K562 (cell line): ENCODE results near the gene PIP4K2C. TPM values are rescaled to one million over a fixed set of nuclear protein-coding genes. Genes with fewer than 3 reads are reported as not detected.

ENCODE experiments used
- ATAC-seq: fragments of 200-7000 bp; cut with Tn5 transposase; 3 replicates; pipeline ENCODE4 v1.9.1; 2020; ENCODE audit warnings: moderate library complexity
- BruUV-seq: library from RNA; stranded (reverse); fragments of 400-500 nt; replicated peaks from 2 replicates; lab custom pipeline; 2021; lab: Mats Ljungman, UMichigan
- CTCF ChIA-PET: fragments of 300-600 bp; formaldehyde crosslinking; extraction: SDS; loops from one replicate; lab custom pipeline; 2021; ENCODE audit warnings: low intra/inter-chr PET ratio; lab: Yijun Ruan, JAX
- POLR2A ChIA-PET: fragments of 300-600, 350-650 bp; sonication (Branson Sonifier 250); formaldehyde crosslinking; extraction: SDS; loops from one replicate; lab custom pipeline; 2021; ENCODE audit warnings: antibody characterized with exemption, inconsistent platforms; lab: Yijun Ruan, JAX
- DNase-seq, 4 experiments: peaks; one replicate each; pipeline versions ENCODE4 v3.0.0 to v3.0.0-alpha.2; 2011 to 2018; ENCODE audit warnings: low spot score in 3 of 4, mixed read lengths in 3 of 4; ENCODE audit errors: extremely low read depth in 1 of 4
- FAIRE-seq: peaks from 2 replicates; lab custom pipeline; 2011; peaks lifted over from hg19 to GRCh38; lab: Jason Lieb, UNC
- H2AFZ ChIP-seq: 2 replicates; pipeline ENCODE4 v1.6.0; 2011; ENCODE audit warnings: low read depth, low read length, control low read depth, inconsistent platforms
- H3K27ac ChIP-seq: fragments of 200-600 bp; 3 replicates; pipeline ENCODE4 v1.8.0; 2011; ENCODE audit warnings: low read depth, mild to moderate bottlenecking, control low read depth, inconsistent platforms, low read length, moderate library complexity, mixed read lengths; ENCODE audit errors: extremely low read depth
- H3K27me3 ChIP-seq, 2 experiments: fragments of 300-600 bp in 1 of 2; 2 replicates in 1 of 2; 3 replicates in 1 of 2; pipeline versions ENCODE4 v1.6.0 to v1.8.0; 2011; ENCODE audit warnings: inconsistent platforms in 2 of 2, low read length in 2 of 2, mild to moderate bottlenecking in 1 of 2, mixed read lengths in 1 of 2, moderate library complexity in 1 of 2; ENCODE audit not compliant: control insufficient read depth in 2 of 2, insufficient read depth in 2 of 2
- H3K36me3 ChIP-seq: fragments of 300-600 bp; 3 replicates; pipeline ENCODE4 v1.8.0; 2011; ENCODE audit warnings: mild to moderate bottlenecking, low read length, inconsistent platforms; ENCODE audit not compliant: control insufficient read depth, insufficient read depth
- H3K4me1 ChIP-seq, 2 experiments: fragments of 200-600 bp in 1 of 2; replicated peaks in 1 of 2; 2 replicates in 1 of 2; 3 replicates in 1 of 2; pipeline versions ENCODE4 v1.5.1 to v1.8.0; 2011; ENCODE audit warnings: inconsistent platforms in 2 of 2, low read length in 2 of 2, mild to moderate bottlenecking in 1 of 2, mixed read lengths in 1 of 2, moderate library complexity in 1 of 2; ENCODE audit not compliant: control insufficient read depth in 2 of 2, insufficient read depth in 2 of 2
- H3K4me2 ChIP-seq: 2 replicates; pipeline ENCODE4 v1.6.1; 2011; ENCODE audit warnings: low read length, control low read depth, inconsistent platforms, mixed read lengths; ENCODE audit not compliant: insufficient read depth
- H3K4me3 ChIP-seq: fragments of 200-600 bp; sonication (generic), shearing (Covaris generic); 2 replicates; pipeline ENCODE4 v1.5.1; 2016; ENCODE audit warnings: control low read depth, inconsistent platforms
- H3K79me2 ChIP-seq: fragments of 200-600 bp; 3 replicates; pipeline ENCODE4 v1.8.0; 2011; ENCODE audit warnings: low read length, inconsistent platforms; ENCODE audit not compliant: control insufficient read depth, insufficient read depth
- H3K9ac ChIP-seq, 2 experiments: 2 replicates each; pipeline versions ENCODE4 v1.6.0 to v1.6.1; 2011; ENCODE audit warnings: low read depth in 2 of 2, low read length in 2 of 2, control low read depth in 1 of 2, inconsistent platforms in 1 of 2, mild to moderate bottlenecking in 1 of 2, mixed read lengths in 1 of 2; ENCODE audit not compliant: insufficient read depth in 1 of 2
- H3K9me1 ChIP-seq: one replicate; pipeline ENCODE4 v1.6.0; 2011; ENCODE audit warnings: inconsistent platforms, mild to moderate bottlenecking, low read length, moderate library complexity; ENCODE audit not compliant: control insufficient read depth, insufficient read depth
- H3K9me3 ChIP-seq: replicated peaks from 2 replicates; pipeline ENCODE4 v1.5.1; 2011; ENCODE audit warnings: low read depth, low read length, inconsistent platforms; ENCODE audit not compliant: control insufficient read depth, insufficient read depth
- H4K20me1 ChIP-seq: replicated peaks from 2 replicates; pipeline ENCODE4 v1.6.1; 2011; ENCODE audit warnings: low read length, inconsistent platforms, mixed read lengths; ENCODE audit not compliant: control insufficient read depth, insufficient read depth
- ARID2 ChIP-seq: fragments of 450-650 bp; IDR thresholded peaks from 2 replicates; pipeline ENCODE4 v1.6.1; 2017; ENCODE audit warnings: antibody characterized with exemption, mild to moderate bottlenecking
- CHAMP1 ChIP-seq: fragments of 450-650 bp; IDR thresholded peaks from 2 replicates; pipeline ENCODE4 v1.6.1; 2016; ENCODE audit warnings: mild to moderate bottlenecking
- COPS2 ChIP-seq: fragments of 450-650 bp; conservative IDR thresholded peaks from 2 replicates; pipeline ENCODE4 v1.6.1; 2016; ENCODE audit warnings: mild to moderate bottlenecking, moderate library complexity
- EP400 ChIP-seq: fragments of 450-650 bp; IDR thresholded peaks from 2 replicates; pipeline ENCODE4 v1.6.1; 2017; ENCODE audit warnings: antibody characterized with exemption, mild to moderate bottlenecking, moderate library complexity
- MXD1 ChIP-seq: fragments of 250-450 bp; sonication (Bioruptor Pico); IDR thresholded peaks from 2 replicates; pipeline ENCODE4 v1.8.0; 2021; ENCODE audit warnings: borderline replicate concordance, mild to moderate bottlenecking, moderate library complexity; ENCODE audit not compliant: poor library complexity, severe bottlenecking
- PHF21A ChIP-seq: fragments of 450-650 bp; IDR thresholded peaks from 2 replicates; pipeline ENCODE4 v1.6.1; 2017; ENCODE audit warnings: low read depth, borderline replicate concordance
- PRPF4 ChIP-seq: fragments of 200-400 bp; formaldehyde crosslinking; IDR thresholded peaks from one replicate; pipeline ENCODE4 v1.6.1; 2017; ENCODE audit warnings: low read length, low read depth, mild to moderate bottlenecking; ENCODE audit not compliant: insufficient read depth, poor library complexity, severe bottlenecking
- ZNF707 ChIP-seq: fragments of 250-450 bp; sonication (Bioruptor Pico); conservative IDR thresholded peaks from 2 replicates; pipeline ENCODE4 v1.8.0; 2022; ENCODE audit warnings: inconsistent platforms, mild to moderate bottlenecking, moderate library complexity
- WGBS: fragments of 100-300 bp; shearing (Covaris generic); methylation state at CpG from one replicate; pipeline ENCODE4 v1.1.6; 2016; ENCODE audit warnings: low coverage, mixed read lengths; ENCODE audit not compliant: insufficient coverage; ENCODE audit errors: missing lambda C conversion rate; 5-methylcytosine and 5-hydroxymethylcytosine counted together
- in situ Hi-C: fragments of 300-500 bp; cut with MboI; formaldehyde crosslinking; loops from 4 replicates; pipeline ENCODE4 v1.15.0; 2018; ENCODE audit warnings: inconsistent platforms, mixed read lengths
- intact Hi-C: fragments of 100-400 bp; cut with micrococcal nuclease; formaldehyde crosslinking; loops from 2 replicates; pipeline ENCODE4 v1.14.2; 2022
- polyA plus RNA-seq, 8 experiments: library from polyadenylated mRNA; depleted of rRNA in 4 of 8; stranded (reverse) in 5 of 8; unstranded in 3 of 8; fragments of >200 nt; fragmentation: Nextera tagmentation in 2 of 8; fragmentation: Illumina TruSeq in 1 of 8; extraction: Ambion mirVana in 2 of 8; extraction: Trizol in 1 of 8; gene quantifications; 2 replicates each; pipeline versions ENCODE4 v1.2.1 to v1.2.3, GENCODE V29; 2011 to 2014; ENCODE audit warnings: inconsistent platforms in 1 of 8, missing spikeins in 1 of 8
- total RNA-seq, 7 experiments: library from RNA; depleted of rRNA in 6 of 7; stranded (reverse); fragments of >200 nt in 6 of 7; fragmentation: Illumina TruSeq in 2 of 7; extraction: Trizol in 2 of 7; gene quantifications; 2 replicates each; pipeline versions ENCODE4 v1.2.1 to v1.2.3, GENCODE V29; 2011 to 2021; ENCODE audit warnings: low replicate concordance in 1 of 7
- TF ChIP-seq, protein P1 (sequence below): fragments of 250-450 bp; sonication (Bioruptor Pico); IDR thresholded peaks from 2 replicates; pipeline ENCODE4 v1.4.0; 2020; ENCODE audit warnings: mild to moderate bottlenecking, moderate library complexity
- TF ChIP-seq, protein P2 (sequence below): sonication (generic); formaldehyde crosslinking; IDR thresholded peaks from 2 replicates; pipeline ENCODE4 v1.8.1; 2023; ENCODE audit warnings: mild to moderate bottlenecking, missing genetic modification reagents
- TF ChIP-seq, protein P3 (sequence below): fragments of 450-650 bp; IDR thresholded peaks from 2 replicates; pipeline ENCODE4 v1.6.1; 2016; ENCODE audit warnings: low read depth, mild to moderate bottlenecking, moderate library complexity

Gene PIP4K2C
- total and polyA plus RNA-seq, 9 of the 15 experiments (the other 6 are each of a cell fraction or from before 2014, with no cell fraction given): 9.0 to 41.4 (median 18.3) TPM

DNA sequence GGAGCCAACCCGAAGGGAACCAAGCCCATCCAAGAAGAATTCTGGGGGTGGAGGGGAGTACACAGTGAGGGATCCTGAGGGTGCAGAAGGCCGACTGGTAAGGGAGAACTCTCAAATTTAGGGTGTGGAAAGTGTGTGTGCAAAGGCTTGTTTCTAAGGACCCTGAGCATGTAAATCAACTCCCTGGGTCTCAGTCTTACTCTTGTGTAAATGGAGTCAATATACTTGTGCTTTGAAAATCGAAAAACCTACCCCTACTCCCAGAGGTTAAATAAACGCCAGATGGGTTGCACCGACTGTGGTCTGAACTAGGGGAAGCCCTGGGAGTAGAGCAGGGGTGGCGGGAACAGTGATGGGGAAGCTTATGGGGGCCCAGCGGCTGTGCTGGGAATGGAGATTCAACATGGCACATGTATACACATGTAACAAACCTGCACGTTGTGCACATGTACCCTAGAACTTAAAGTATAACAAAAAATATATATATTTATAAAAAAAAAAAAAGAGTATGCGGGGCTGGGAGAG is 36.0 kb downstream of the PIP4K2C start (continued):
- TF ChIP-seq, protein P1, sequence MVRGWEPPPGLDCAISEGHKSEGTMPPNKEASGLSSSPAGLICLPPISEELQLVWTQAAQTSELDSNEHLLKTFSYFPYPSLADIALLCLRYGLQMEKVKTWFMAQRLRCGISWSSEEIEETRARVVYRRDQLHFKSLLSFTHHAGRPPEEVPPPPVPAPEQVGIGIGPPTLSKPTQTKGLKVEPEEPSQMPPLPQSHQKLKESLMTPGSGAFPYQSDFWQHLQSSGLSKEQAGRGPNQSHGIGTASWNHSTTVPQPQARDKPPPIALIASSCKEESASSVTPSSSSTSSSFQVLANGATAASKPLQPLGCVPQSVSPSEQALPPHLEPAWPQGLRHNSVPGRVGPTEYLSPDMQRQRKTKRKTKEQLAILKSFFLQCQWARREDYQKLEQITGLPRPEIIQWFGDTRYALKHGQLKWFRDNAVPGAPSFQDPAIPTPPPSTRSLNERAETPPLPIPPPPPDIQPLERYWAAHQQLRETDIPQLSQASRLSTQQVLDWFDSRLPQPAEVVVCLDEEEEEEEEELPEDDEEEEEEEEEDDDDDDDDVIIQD (CRISPR knock-in tag): no peak
- TF ChIP-seq PRPF4 (no peak), EP400 (no peak), MXD1 (CRISPR knock-in tag) (no peak), PHF21A (no peak)
- TF ChIP-seq, all 486 proteins: peak for 0

- DNase-seq: no peak
- H3K36me3 ChIP-seq: peaks cover 46% of the 10 kb centered on the region; the same call in 2 of the 3 replicates
- intact Hi-C loops: no loop called here
- H3K4me2 ChIP-seq: no peak overlapping the region
- no peak overlapping the region for H3K27ac ChIP-seq
- FAIRE-seq: no peak
- no peaks in the 10 kb centered on the region for H3K9me3 ChIP-seq
- H3K4me3 ChIP-seq: no peak overlapping the region
- WGBS: 98% methylated on average over 35 of the region's 67 CpGs
- ChIA-PET CTCF (no interaction called here), POLR2A (interaction anchor here (1.0 to 1.8 kb wide), 3 partner anchors 10 to 112 kb away, joined by 4 to 7 read pairs (median 4); no protein-coding TSS in a partner anchor)
- 0 out of 3 replicates have a peak, but pooled peaks cover 5% of the 10 kb centered on the region for H3K79me2 ChIP-seq
- no peak overlapping the region for H2AFZ ChIP-seq
- H3K9ac ChIP-seq: no peak overlapping the region
- in situ Hi-C loops: loop anchor here (5.0 kb wide), 2 partner anchors 65 to 105 kb away; partner anchors contain the start of gene OS9
- ATAC-seq: no peak
- H3K4me1 ChIP-seq: peaks cover 5 to 29% of the 10 kb centered on the region in 2 experiments
- H3K9me1 ChIP-seq: no peaks in the 10 kb centered on the region
- no peaks in the 10 kb centered on the region for H4K20me1 ChIP-seq
- H3K27me3 ChIP-seq: no peaks in the 10 kb centered on the region
- no TSS peak for BruUV-seq
- TF ChIP-seq ARID2: no peak
- TF ChIP-seq, protein P2, sequence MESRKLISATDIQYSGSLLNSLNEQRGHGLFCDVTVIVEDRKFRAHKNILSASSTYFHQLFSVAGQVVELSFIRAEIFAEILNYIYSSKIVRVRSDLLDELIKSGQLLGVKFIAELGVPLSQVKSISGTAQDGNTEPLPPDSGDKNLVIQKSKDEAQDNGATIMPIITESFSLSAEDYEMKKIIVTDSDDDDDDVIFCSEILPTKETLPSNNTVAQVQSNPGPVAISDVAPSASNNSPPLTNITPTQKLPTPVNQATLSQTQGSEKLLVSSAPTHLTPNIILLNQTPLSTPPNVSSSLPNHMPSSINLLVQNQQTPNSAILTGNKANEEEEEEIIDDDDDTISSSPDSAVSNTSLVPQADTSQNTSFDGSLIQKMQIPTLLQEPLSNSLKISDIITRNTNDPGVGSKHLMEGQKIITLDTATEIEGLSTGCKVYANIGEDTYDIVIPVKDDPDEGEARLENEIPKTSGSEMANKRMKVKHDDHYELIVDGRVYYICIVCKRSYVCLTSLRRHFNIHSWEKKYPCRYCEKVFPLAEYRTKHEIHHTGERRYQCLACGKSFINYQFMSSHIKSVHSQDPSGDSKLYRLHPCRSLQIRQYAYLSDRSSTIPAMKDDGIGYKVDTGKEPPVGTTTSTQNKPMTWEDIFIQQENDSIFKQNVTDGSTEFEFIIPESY (CRISPR knock-in tag): peak; percentile 82
- TF ChIP-seq CHAMP1: no peak
- TF ChIP-seq COPS2: no peak
- no peak for TF ChIP-seq ZNF707 (CRISPR knock-in tag)
- TF ChIP-seq, protein P3, sequence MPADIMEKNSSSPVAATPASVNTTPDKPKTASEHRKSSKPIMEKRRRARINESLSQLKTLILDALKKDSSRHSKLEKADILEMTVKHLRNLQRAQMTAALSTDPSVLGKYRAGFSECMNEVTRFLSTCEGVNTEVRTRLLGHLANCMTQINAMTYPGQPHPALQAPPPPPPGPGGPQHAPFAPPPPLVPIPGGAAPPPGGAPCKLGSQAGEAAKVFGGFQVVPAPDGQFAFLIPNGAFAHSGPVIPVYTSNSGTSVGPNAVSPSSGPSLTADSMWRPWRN: no peak
These were observed 36.7 kb downstream of the PIP4K2C start for GRCh38 chr12:57627501-57628279.
